Panc1 (cell line): Measurements from ENCODE around the gene DHRS13. TPM values are rescaled to one million over a fixed set of nuclear protein-coding genes. Genes with fewer than 3 reads are reported as not detected.

Experiments used
- ATAC-seq: fragments of 200-7000 bp; cut with Tn5 transposase; 2 replicates; pipeline ENCODE4 v1.9.1; 2020; ENCODE audit warnings: mild to moderate bottlenecking, moderate library complexity
- BruUV-seq: library from RNA; stranded (reverse); fragments of 400-500 nt; replicated peaks from 2 replicates; lab custom pipeline; 2021; lab: Mats Ljungman, UMichigan
- CTCF ChIA-PET: fragments of 300-600 bp; sonication (Branson Sonifier 250); formaldehyde crosslinking; loops from one replicate; lab custom pipeline; 2022; ENCODE audit warnings: antibody characterized with exemption; lab: Charles Lee
- POLR2A ChIA-PET: fragments of 300-600 bp; sonication (Branson Sonifier 250); formaldehyde crosslinking; loops from one replicate; lab custom pipeline; 2022; ENCODE audit warnings: antibody characterized with exemption; lab: Charles Lee
- DNase-seq: peaks from one replicate; pipeline ENCODE4 v3.0.0-alpha.2; 2010; ENCODE audit warnings: low read depth, low spot score
- H3K27ac ChIP-seq: 2 replicates; pipeline ENCODE4 v1.5.1; 2011; ENCODE audit warnings: mild to moderate bottlenecking, low read length, inconsistent platforms
- H3K27me3 ChIP-seq: fragments of 200-500 bp; sonication (Bioruptor generic); 2 replicates; pipeline ENCODE4 v1.6.0; 2014; ENCODE audit warnings: low read length, inconsistent platforms; ENCODE audit not compliant: control insufficient read depth, insufficient read depth
- H3K36me3 ChIP-seq: fragments of 200-500 bp; sonication (Bioruptor generic); 2 replicates; pipeline ENCODE4 v1.5.1; 2014; ENCODE audit warnings: inconsistent platforms, mild to moderate bottlenecking, low read length, moderate library complexity; ENCODE audit not compliant: control insufficient read depth, insufficient read depth
- H3K4me1 ChIP-seq: 2 replicates; pipeline ENCODE4 v1.5.1; 2011; ENCODE audit warnings: inconsistent platforms, mild to moderate bottlenecking, low read length, moderate library complexity; ENCODE audit not compliant: control insufficient read depth, insufficient read depth
- H3K4me3 ChIP-seq, 2 experiments: 2 replicates each; pipeline ENCODE4 v1.5.1; 2011 to 2012; ENCODE audit warnings: low read depth in 2 of 2, low read length in 2 of 2, mild to moderate bottlenecking in 2 of 2, inconsistent platforms in 1 of 2, moderate library complexity in 1 of 2
- H3K9me3 ChIP-seq: fragments of 200-500 bp; sonication (Bioruptor generic); 2 replicates; pipeline ENCODE4 v1.5.1; 2014; ENCODE audit warnings: low read depth, mild to moderate bottlenecking, inconsistent platforms, low read length, moderate library complexity; ENCODE audit not compliant: control insufficient read depth, insufficient read depth
- POLR2AphosphoS5 ChIP-seq: IDR thresholded peaks from 2 replicates; pipeline ENCODE4 v1.6.1; 2012; ENCODE audit warnings: mild to moderate bottlenecking, low read depth, low read length, moderate library complexity
- SIN3A ChIP-seq: IDR thresholded peaks from 2 replicates; pipeline ENCODE4 v1.6.1; 2012; ENCODE audit warnings: low read depth, mild to moderate bottlenecking, low read length, moderate library complexity, borderline replicate concordance; ENCODE audit not compliant: insufficient read depth
- TCF7L2 ChIP-seq: IDR thresholded peaks from 2 replicates; pipeline ENCODE4 v1.6.1; 2011; ENCODE audit warnings: mild to moderate bottlenecking, low read depth, low read length, inconsistent platforms
- in situ Hi-C: cut with HindIII; loops from 2 replicates; pipeline ENCODE4 v1.10.0; 2016; ENCODE audit warnings: low sequenced_read_pairs, low pct_unique_long_range_greater_than_20kb
- intact Hi-C: fragments of 100-400 bp; cut with micrococcal nuclease; formaldehyde crosslinking; loops from one replicate; pipeline ENCODE4 v1.10.0; 2022; ENCODE audit not compliant: unreplicated experiment
- total RNA-seq: library from RNA; stranded (reverse); gene quantifications from one replicate; pipeline ENCODE4 v1.2.1, GENCODE V29; 2021; ENCODE audit not compliant: unreplicated experiment
- TF ChIP-seq, protein P1 (sequence below), 2 experiments: IDR thresholded peaks; 2 replicates each; pipeline ENCODE4 v1.6.1; 2011 to 2012; ENCODE audit warnings: low read depth in 2 of 2, control low read depth in 1 of 2, low read length in 1 of 2, mild to moderate bottlenecking in 1 of 2, moderate library complexity in 1 of 2; ENCODE audit not compliant: insufficient read depth in 1 of 2
- TF ChIP-seq, protein P2 (sequence below): fragments of 450-650 bp; IDR thresholded peaks from 2 replicates; pipeline ENCODE4 v1.5.1; 2017; ENCODE audit warnings: mild to moderate bottlenecking

Gene DHRS13
- total RNA-seq, 1 experiment from 2014 or later = 5.2 TPM

- peak overlapping the region; percentile 62 to 63 for H3K4me3 ChIP-seq
- DNase-seq (no peak), ATAC-seq (peak; percentile 66)
- H3K9me3 ChIP-seq = no peaks in the 10 kb centered on the region
- TF ChIP-seq POLR2AphosphoS5 (no peak), TCF7L2 (no peak), SIN3A (no peak)
- TF ChIP-seq, protein P1, sequence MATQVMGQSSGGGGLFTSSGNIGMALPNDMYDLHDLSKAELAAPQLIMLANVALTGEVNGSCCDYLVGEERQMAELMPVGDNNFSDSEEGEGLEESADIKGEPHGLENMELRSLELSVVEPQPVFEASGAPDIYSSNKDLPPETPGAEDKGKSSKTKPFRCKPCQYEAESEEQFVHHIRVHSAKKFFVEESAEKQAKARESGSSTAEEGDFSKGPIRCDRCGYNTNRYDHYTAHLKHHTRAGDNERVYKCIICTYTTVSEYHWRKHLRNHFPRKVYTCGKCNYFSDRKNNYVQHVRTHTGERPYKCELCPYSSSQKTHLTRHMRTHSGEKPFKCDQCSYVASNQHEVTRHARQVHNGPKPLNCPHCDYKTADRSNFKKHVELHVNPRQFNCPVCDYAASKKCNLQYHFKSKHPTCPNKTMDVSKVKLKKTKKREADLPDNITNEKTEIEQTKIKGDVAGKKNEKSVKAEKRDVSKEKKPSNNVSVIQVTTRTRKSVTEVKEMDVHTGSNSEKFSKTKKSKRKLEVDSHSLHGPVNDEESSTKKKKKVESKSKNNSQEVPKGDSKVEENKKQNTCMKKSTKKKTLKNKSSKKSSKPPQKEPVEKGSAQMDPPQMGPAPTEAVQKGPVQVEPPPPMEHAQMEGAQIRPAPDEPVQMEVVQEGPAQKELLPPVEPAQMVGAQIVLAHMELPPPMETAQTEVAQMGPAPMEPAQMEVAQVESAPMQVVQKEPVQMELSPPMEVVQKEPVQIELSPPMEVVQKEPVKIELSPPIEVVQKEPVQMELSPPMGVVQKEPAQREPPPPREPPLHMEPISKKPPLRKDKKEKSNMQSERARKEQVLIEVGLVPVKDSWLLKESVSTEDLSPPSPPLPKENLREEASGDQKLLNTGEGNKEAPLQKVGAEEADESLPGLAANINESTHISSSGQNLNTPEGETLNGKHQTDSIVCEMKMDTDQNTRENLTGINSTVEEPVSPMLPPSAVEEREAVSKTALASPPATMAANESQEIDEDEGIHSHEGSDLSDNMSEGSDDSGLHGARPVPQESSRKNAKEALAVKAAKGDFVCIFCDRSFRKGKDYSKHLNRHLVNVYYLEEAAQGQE (IDR thresholded peaks at IDR 0.05; ENCODE audit: insufficient read depth in 1 of 2, low read depth in 2 of 2, low read length in 1 of 2) = no peak
- TF ChIP-seq, protein P2, sequence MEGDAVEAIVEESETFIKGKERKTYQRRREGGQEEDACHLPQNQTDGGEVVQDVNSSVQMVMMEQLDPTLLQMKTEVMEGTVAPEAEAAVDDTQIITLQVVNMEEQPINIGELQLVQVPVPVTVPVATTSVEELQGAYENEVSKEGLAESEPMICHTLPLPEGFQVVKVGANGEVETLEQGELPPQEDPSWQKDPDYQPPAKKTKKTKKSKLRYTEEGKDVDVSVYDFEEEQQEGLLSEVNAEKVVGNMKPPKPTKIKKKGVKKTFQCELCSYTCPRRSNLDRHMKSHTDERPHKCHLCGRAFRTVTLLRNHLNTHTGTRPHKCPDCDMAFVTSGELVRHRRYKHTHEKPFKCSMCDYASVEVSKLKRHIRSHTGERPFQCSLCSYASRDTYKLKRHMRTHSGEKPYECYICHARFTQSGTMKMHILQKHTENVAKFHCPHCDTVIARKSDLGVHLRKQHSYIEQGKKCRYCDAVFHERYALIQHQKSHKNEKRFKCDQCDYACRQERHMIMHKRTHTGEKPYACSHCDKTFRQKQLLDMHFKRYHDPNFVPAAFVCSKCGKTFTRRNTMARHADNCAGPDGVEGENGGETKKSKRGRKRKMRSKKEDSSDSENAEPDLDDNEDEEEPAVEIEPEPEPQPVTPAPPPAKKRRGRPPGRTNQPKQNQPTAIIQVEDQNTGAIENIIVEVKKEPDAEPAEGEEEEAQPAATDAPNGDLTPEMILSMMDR = no peak
- H3K36me3 ChIP-seq = no peaks in the 10 kb centered on the region; the same call in 1 of the 2 replicates
- BruUV-seq = no TSS peak
- CTCF ChIA-PET = no interaction called here
- no peaks in the 10 kb centered on the region for H3K27me3 ChIP-seq
- intact Hi-C loops (loop anchor here (10.0 kb wide), 2 partner anchors 57 to 177 kb away; partner anchors contain the start of genes FAM222B, NEK8 and TLCD1), in situ Hi-C loops (no loop called here)
- peaks cover 10% of the 10 kb centered on the region for H3K4me1 ChIP-seq
- POLR2A ChIA-PET = interaction anchor here (0.5 kb wide), 1 partner anchor 39 kb away, joined by 3 read pairs; no protein-coding TSS in a partner anchor
- H3K27ac ChIP-seq = peak overlapping the region; percentile 48
Measured at GRCh38 chr17:28901866-28902818, 737 bp downstream of the DHRS13 start.

- intact Hi-C loops = loop anchor here (10.0 kb wide), 2 partner anchors 56 to 176 kb away; partner anchors contain the start of genes FAM222B, NEK8 and TLCD1
- CTCF ChIA-PET = no interaction called here
Measured at GRCh38 chr17:28900986-28901726, 1.7 kb downstream of the DHRS13 start.

More at GRCh38 chr17:28900986-28901726, 1.7 kb downstream of the DHRS13 start:
- TF ChIP-seq TCF7L2 (no peak), SIN3A (no peak), POLR2AphosphoS5 (no peak)
- TF ChIP-seq, protein P1 (IDR thresholded peaks at IDR 0.05; ENCODE audit: insufficient read depth in 1 of 2, low read depth in 2 of 2, low read length in 1 of 2) = no peak
- TF ChIP-seq, protein P2 = no peak
- DNase-seq = no peak
- H3K4me1 ChIP-seq = peaks cover 16% of the 10 kb centered on the region
- no peak overlapping the region for H3K27ac ChIP-seq
- H3K27me3 ChIP-seq = no peaks in the 10 kb centered on the region
- no peak for ATAC-seq
- in situ Hi-C loops = no loop called here
- no peak overlapping the region for H3K4me3 ChIP-seq
- no TSS peak for BruUV-seq
- no peaks in the 10 kb centered on the region; the same call in 1 of the 2 replicates for H3K36me3 ChIP-seq
- POLR2A ChIA-PET = interaction anchor here (0.5 kb wide), 1 partner anchor 155 kb away, joined by 14 read pairs; no protein-coding TSS in a partner anchor
- H3K9me3 ChIP-seq = no peaks in the 10 kb centered on the region
